ENCODE data around the gene METTL9.
"Not testable (repeated sequence)": the region's sequence is repeated elsewhere in the genome, so short reads cannot be mapped to it uniquely, and the experiment has no call there.

METTL9 gene

DNA sequence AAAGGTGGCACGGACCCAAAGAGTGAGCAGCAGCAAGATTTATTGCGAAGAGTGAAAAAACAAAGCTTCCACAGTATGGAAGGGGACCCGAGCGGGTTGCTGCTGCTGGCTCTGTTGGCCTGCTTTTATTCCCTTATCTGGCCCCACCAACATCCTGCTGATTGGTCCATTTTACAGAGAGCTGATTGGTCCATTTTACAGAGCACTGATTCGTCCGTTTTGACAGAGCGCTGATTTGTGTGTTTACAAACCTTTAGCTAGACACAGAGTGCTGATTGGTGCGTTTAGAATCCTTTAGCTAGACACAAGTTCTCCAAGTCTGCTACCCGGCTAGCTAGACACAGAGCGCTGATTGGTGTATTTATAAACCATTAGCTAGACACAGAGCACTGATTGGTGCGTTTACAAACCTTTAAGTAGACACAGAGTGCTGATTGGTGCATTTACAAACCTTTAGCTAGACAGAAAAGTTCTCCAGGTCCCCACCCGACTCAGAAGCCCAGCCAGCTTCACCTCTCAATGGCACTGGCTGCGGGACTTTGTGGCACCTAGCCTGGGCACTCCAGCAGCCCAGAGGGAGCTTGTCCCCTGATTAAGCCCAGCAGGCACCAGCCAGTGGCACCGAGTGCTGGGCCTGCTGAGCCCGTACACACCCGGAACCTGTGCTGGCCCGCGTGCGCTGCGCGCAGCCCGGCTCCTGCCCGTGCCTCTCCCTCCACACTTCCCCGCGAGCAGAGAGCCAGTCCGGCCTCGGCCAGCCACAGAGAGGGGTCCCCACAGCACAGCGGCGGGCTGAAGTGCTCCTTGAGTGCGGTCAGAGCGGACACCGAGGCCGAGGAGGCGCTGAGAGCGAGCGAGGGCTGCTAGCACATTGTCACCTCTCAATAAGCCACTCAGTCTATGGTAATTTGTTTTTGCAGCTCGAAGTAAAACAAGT is 37.9 kb downstream of the METTL9 start:
- DNase-seq (ENCODE audit: low read depth): no peak

DNA sequence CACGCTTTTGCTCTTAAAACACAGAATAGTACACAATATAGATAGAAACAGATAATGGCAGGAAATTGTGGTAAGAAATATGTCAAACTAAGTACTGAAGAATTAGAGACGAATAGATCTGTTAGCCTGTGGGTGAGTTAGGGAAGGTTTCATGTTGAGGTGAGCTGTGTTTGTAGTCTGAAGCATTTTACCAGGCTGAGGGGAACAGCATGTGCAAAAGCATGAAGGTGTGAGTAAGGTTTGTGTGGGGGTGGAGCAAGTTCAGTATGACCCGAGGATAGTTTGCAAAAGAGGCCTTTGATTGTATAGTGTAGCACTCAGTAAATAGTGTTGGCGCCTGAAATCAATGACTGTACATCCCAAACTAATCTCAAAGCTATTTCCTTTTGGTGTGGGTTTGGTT is 39.2 kb downstream of the METTL9 start:
- DNase-seq (ENCODE audit: low read depth): no peak

DNA sequence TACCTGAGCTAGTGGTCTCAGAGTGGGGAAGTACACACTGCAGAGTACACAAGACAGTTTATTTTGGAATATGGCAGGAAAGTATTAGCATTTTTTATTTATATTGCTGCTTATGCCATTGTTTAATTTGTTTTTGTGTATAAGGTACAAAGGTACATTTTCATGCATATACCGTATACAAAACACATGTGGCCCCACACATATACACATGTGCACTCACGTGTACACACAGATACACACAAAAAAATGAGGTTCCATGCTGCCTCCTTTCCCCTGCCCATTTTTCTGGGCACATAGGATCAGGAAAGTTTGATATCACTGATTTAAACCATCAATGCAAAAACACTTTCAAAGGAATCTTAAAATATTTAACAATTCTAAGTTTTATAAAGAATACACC is 40.1 kb downstream of the METTL9 start:
- DNase-seq (ENCODE audit: low read depth): no peak

DNA sequence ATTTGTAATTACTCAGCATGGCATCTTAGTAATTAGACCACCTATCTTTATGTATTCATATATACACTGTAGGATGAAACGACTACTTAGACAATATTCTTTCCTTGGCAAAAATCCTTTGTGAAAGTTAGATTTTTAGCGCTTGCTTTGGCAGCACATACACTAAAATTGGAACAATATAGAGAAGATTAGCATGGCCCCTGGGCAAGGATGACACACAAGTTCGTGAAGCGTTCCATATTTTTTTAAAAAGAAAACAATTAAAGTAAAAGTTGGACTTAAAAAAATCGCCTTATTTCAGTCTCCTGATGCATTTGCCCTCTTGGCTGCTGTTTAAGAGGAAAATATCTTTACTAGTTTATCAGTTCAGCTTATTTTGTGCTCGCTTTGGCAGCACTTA is 42.5 kb downstream of the METTL9 start:
- no peak for DNase-seq (ENCODE audit: low read depth)

DNA sequence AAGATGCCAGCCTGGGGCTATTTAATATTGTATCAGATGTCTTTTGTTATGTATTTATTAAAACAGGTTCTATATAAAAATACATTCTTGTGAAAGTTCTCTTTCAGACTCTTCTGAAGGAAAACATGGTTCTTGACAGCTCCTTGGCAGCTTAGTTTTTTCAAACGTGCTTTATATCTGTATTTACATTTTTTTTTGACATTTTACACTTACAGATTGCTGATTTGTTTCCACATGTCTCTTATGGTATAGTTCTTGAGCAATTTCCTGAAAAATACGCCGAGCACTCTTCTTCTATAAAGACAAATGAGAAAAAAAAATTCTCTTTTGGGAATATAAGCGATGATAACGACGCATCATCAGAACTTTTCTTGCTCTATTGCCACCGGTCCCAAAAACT is 43.5 kb downstream of the METTL9 start:
- no peak for DNase-seq (ENCODE audit: low read depth)

DNA sequence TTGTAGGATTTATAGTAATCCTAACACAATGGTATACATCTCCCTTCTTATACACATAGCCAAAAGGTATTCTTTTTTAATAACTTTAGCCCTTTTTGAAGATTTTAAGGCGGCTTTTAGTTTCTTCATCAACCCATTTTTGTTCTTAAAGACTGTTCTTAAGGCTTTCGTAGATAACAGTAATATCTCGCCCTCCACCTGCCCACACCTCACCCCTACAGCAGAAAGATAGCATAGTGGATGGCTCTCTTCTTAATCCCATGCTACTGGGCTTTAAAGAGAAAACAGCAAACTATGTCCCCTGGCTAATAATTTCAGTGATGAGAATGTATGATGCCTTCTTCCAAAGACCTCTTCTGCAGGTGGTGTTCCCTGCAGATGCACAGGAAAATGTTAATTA is 44.4 kb downstream of the METTL9 start:
- no peak for DNase-seq (ENCODE audit: low read depth)

DNA sequence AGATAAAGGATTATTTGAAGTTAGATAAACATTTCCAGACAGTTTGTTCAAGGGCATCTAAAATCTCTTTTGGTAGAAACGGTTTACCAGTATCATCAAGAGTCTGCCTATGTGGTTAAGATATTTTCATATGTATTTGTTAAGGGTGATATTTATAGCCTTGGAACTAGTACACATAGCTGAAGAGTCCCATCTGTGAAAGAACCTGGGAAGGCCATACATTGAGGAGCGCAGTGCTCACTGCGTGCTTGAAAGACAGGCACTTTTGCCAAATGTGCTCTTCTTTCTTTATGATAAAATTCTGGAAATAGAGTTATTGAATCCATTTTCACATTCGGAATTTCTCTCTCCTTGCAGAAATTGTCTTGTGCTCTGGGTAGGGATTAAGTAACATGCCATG is 45.3 kb downstream of the METTL9 start:
- no peak for DNase-seq (ENCODE audit: low read depth)

DNA sequence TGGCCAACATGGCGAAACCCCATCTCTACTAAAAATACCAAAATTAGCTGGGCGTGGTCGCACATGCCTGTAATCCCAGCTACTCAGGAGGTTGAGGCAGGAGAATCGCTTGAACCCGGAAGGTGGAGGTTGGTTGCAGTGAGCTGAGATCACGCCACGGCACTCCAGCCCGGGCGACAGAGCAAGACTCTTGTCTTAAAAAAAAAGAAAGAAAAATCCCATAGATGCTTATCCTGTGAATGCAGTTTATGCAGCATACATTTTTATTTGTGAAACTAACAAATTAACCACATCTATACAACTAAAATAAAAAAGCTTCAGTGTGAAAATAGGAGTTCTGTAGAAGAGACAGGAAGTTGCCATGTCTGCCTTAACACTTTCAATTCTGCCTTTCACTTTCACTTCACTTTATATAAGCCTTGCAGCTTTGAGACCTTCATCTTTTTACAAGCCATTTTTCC is 45.9 kb downstream of the METTL9 start:
- DNase-seq (ENCODE audit: low read depth): no peak

DNA sequence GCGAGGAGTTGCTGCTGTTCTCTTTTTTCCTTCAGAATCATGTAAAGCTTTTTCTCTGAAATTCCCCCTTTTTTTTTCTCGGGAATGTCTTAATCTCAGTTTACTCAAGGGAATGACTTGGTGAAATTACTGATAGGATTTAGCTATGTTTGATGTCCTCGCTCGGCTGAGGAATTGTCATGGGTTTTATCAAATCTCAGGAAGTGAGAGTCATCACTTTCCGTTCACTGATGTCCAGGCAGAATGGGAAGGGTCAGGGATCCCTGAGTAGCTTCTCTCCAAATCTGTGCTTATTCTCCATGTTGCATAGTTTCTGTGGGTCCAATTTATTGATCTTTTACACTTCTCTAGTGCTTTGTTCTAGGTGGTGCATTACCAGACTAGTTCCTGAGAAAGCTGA is 46.7 kb downstream of the METTL9 start:
- DNase-seq (ENCODE audit: low read depth): no peak

DNA sequence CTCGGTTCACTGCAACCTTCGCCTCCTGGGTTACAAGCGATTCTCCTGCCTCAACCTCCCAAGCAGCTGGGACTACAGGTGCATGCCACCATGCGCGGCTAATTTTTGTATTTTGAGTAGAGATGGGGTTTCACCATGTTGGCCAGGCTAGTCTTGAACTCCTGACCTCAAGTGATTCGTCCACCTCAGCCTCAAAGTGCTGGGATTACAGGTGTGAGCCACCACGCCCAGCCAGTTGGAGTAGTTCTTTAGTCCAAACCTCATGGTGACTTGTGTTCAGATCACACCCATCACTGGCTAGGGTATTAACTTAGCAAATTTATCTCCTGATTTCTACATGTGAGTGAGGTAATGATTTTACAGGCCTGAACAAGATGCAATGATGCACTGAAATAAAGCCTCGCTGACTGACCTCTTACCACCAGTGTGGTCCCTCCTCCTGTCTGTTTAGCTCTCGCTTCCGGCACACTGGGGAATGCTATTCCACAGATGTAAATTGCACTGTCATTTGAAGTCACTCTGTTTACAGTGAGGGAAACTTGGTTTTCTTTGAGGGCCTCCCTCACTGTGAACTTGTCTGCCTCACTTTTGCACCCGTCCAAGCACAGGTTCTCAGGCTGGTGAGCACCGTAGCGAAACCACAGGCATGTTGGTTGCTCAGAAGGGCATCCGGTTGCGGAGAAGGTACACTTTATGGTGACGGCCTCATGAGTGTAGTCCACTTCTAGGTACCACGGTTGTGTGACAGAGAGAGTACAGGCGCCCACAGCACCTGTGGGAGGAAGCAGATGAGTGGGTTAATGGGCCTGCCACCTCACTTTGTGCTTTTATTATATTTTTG is 47.6 kb downstream of the METTL9 start:
- DNase-seq (ENCODE audit: low read depth): peak; percentile 15

DNA sequence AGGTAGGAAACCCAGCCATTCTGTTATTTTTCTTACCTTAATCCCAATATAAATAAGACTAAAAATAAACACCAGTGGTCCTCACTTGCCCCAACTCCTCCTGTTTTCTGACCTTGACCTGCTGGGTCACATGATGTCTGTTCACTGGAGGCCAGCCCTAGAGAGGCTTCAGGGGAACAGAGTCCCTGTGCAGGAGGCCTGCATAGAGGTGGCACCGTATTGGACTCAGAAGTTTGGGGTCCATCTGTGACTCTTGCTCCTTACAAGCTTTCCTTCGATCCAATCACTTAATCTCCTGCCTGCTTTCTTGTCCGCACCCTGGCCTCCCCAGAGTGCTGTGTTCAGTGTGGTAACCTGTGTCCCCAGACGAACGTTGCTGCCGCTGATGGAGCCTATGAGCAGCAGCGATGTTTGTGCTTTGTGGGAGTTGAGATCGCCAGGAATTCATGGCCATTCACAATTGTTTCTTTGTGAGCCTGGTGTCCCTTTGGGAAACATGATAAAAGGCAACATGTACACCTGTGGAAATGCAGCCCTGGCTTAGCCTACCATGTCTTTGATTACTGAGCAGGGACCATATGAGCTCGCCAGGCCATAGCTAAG is 48.3 kb downstream of the METTL9 start:
- DNase-seq (ENCODE audit: low read depth): no peak

DNA sequence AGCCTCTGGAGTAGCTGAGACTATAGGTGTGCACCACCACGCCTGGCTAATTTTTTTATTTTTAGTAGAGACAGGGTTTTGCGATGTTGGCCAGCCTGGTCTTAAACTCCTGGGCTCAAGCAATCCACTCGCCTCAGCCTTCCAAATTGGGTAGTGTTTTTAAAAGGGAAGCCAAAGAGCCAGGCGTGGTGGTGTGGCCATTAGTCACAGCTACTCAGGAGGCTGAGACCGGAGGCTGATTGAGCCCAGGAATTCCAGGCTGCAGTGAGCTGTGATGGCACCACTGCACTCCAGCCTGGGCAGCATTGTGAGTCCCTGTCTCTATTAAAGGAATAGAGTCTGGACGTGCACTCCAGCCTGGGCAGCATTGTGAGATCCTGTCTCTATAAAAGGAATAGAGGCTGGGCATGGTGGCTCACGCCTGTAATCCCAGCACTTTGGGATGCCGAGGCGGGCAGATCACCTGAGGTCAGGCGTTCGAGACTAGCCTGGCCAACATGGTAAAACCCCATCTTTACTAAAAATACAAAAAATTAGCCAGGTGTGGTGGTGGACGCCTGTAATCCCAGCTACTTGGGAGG is 50.5 kb downstream of the METTL9 start:
- not testable (repeated sequence) for DNase-seq (ENCODE audit: low read depth)

DNA sequence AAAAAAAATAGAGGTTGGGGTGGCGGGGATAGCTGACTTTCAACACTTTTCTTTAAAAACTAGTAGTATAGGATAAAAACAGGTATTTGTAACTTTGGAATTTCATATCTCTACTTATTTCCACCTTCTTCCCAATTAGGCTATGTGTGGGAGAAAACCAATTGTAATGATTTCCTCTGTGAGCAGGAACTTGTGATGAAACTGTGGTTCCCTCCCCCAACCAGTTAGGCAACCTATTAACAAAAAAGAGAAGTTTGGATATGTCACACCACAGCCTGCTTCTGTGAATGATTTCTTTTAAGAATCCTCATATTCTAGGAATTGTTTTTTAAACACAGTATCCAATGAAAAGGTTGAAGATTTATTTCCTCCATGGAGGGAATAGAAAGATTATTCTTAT is 51.1 kb downstream of the METTL9 start:
- no peak for DNase-seq (ENCODE audit: low read depth)

DNA sequence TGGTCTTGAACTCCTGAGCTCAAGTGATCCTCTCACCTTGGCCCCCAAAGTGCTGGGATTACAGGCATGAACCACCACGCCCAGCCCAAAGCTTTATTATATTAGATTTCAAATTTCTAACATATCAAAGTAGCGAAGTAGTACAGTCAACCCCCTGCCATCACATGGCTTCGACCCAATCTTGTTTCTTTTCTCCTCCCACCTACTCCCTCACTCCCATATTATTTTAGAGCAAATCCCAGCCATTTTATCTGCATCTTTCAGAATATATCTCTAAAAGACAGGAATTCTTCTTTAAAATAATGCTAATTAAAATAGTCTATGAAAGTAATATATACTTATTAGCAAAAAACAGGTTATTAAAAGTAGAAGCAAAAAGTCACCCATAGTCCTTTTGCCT is 52.1 kb downstream of the METTL9 start:
- no peak for DNase-seq (ENCODE audit: low read depth)

DNA sequence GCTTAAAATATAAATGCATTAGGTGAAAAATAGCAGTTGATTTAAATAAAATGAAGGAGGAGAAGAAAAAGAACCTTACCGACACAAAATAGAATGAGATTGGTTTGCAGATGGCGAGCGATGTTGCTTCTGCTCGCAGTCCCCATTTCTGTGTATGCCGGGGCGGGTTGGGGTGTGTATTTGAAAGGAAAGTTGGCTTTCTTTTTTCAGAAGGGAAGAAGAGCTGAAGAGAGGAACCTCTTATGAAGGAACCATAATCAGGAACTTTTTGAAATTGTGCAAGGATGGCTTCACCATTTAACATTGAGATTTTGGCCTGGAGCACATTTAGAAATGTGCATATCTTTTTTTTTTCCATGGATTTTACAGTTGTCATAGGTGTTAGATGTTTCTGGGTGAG is 53.1 kb downstream of the METTL9 start, which contains the start of gene IGSF6:
IGSF6 (minus strand) TSS at position 156 of the 400 bp plus-strand sequence; CDS start at position 146, 10 bp downstream.
- no peak for DNase-seq (ENCODE audit: low read depth)

DNA sequence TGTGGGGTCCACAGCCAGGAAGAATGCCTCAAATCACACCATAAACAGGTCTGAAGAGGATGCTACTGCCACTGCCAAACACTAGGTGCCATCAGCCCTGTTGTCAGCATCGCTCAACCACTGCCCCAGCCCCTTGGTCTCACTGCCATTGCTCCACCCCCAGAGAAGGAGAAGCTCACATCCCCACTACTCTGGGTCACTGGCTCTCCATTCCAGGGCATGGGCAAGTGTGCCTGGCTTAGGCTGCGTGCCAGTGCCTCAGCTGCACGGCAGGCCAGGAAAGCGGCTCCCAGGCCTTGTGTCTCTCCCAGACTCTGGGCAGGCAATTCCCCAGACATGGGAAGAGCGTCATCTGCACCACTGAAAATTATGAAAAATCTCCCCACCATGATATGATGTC is 54.2 kb downstream of the METTL9 start:
- no peak for DNase-seq (ENCODE audit: low read depth)

DNA sequence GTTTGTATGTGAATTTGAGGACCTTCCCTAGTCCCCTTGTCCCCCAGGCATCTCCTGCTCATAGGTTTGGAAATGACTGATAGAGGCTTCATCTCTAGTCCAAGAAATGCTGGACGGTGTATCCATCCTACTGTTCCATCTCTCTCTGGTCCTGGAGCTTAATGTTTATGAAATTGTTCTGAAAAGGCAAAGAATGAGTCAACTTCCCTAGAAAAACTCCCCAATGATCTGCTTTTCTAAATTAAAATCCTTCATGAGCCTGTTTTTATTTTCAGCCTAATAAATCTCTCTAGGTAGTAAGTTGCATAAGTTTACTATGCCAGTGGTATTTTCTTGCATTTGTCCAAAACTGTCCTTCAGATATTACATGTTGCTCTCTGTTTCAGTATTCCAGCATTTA is 55.1 kb downstream of the METTL9 start:
- DNase-seq (ENCODE audit: low read depth): no peak

DNA sequence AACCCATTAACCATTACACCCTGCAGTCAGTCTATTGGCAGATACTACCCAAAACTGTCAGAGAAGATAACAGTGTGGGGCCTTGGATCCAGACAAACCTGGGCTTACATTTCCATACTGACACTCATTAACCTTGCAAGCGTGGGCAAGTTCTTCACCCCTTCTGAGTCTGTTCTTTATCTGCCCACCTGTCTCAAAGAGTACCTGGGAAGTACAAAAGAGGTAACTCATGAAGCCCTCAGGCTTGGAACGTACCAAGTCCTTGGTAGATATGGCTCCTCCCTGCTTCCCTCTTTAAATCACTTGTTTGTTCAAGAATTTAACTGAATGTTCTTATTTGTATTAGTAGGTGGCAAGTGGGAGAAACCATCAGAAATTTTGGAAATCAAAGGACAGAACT is 55.5 kb downstream of the METTL9 start:
- DNase-seq (ENCODE audit: low read depth): no peak

DNA sequence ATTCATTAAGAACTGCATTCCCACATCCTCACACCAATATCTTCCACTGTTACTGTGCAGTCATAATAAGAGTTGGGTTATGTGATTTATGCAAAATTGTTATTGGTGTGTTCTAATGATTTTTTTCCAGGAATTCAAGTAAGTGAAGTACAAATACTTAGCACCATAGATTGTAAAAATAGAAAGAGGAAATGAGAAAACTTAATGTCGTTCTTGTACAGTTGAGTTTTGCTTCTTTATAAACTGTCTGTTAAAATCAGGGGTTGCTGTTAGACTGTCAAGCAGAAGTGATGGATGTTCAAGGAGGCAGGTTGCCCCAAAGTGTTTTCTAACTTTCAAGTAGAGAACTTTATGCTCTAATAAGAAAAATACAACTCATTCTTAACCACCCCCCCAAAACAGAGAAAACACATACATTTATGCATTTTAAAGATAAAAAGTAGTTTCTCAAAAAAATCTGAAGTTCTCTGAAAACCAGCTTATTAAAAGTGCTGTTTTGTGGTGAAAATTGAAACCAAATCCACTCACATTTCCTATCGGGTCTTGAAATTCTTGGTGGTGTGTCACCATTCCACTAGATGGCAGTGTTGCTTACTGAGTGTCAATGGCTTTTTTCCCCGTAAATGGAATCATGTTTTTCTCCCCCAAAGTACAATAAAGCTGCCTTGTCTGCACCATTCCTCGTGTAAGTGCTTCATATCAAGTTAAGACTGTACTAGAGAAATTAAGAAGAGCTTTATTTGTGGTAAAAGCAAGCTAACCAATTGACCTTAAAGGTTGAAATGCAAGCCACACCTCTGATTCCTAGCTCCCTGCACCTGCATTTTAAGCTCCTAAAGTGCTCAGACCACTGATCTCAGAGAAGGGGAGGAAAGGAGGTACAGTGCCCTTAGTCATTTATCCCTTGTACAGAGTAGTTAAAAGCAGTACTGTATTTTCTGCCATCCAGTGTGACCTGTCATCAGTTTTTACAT is 57.7 kb downstream of the METTL9 start:
- DNase-seq (ENCODE audit: low read depth): no peak

DNA sequence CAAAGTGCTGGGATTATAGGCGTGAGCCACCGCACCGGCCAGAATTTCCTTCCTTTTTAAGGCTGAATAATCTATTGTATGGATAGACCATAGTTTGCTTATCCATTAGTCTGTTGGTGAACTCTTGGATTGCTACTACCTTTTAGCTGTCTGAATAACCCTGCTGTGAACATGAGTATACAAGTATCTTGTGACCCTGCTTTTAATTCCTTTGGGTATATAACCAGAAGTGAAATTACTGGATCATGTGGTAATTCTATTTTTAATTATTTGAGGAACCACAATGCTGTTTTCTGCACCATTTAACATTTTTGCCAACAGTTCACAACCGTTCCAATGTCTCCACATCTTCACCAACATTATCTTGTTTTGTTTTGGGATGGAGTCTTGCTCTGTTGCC is 59.7 kb downstream of the METTL9 start:
- no peak for DNase-seq (ENCODE audit: low read depth)

All from stimulated activated CD8-positive, alpha-beta memory T cell treated with anti-CD3 and anti-CD28 coated beads, Interleukin-15, amount 100 ng/mL, for 24 hours (primary cell).